Upper lobe of right lung (tissue), 1 donor: ENCODE results near the gene PLA2G2F. TPM values are rescaled to one million over a fixed set of nuclear protein-coding genes. Genes with fewer than 3 reads are reported as not detected.

ENCODE experiments used
- ATAC-seq: fragments of 200-7000 bp; cut with Tn5 transposase; one replicate; pipeline ENCODE4 v1.9.1; 2020; ENCODE audit warnings: mild to moderate bottlenecking, moderate library complexity
- DNase-seq: peaks from one replicate; pipeline ENCODE4 v3.0.0-alpha.2; 2020
- H3K27ac ChIP-seq: fragments of 200-600 bp; one replicate; pipeline ENCODE4 v1.8.0; 2022
- H3K27me3 ChIP-seq: fragments of 200-600 bp; one replicate; pipeline ENCODE4 v1.8.0; 2022; ENCODE audit warnings: mild to moderate bottlenecking
- H3K36me3 ChIP-seq: fragments of 200-600 bp; one replicate; pipeline ENCODE4 v1.8.0; 2022
- H3K4me1 ChIP-seq: fragments of 200-600 bp; one replicate; pipeline ENCODE4 v1.8.0; 2022
- H3K4me3 ChIP-seq: fragments of 200-600 bp; one replicate; pipeline ENCODE4 v1.8.0; 2022; ENCODE audit warnings: mild to moderate bottlenecking
- H3K9me3 ChIP-seq: fragments of 200-600 bp; one replicate; pipeline ENCODE4 v1.8.0; 2022
- intact Hi-C: fragments of 100-400 bp; cut with DNase I; formaldehyde crosslinking; loops from one replicate; pipeline ENCODE4 v1.11.0; 2022
- total RNA-seq: library from RNA; stranded (reverse); fragmentation: NEBNext Ultra II Directional; extraction: Animal tissue kit (Norgen Biotek cat#: 25700); gene quantifications from one replicate; pipeline ENCODE4 v1.2.1, GENCODE V29; 2021
- TF ChIP-seq, protein P1 (sequence below): fragments of 200-600 bp; IDR thresholded peaks from one replicate; pipeline ENCODE4 v1.8.0; 2022; ENCODE audit warnings: antibody characterized with exemption
- donor health status: DM: no; HTN: yes; CAD: no; lungs with severe emphysema.

PLA2G2F gene
- total RNA-seq, 1 donor from 2014 or later: not detected

DNA sequence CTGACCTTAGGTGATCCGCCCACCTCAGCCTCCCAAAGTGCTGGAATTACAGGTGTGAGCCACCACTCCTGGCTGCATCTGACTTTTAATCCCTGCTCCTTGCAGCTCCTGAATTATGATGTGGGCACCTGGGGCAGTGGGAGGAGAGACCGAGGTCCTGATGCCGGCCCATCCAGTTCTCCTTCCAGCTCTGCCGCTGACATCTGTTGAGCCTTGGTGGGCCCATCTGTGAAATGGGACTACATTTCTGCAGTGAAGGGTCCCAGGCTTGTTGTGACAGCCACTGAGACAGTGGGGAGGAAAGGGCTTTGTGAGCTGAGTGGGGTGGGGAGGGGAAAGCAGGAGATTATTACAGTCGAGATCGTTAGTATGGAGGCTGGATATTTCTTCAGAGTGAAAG lies 11.8 kb downstream of the PLA2G2F start:
- TF ChIP-seq, protein P1, sequence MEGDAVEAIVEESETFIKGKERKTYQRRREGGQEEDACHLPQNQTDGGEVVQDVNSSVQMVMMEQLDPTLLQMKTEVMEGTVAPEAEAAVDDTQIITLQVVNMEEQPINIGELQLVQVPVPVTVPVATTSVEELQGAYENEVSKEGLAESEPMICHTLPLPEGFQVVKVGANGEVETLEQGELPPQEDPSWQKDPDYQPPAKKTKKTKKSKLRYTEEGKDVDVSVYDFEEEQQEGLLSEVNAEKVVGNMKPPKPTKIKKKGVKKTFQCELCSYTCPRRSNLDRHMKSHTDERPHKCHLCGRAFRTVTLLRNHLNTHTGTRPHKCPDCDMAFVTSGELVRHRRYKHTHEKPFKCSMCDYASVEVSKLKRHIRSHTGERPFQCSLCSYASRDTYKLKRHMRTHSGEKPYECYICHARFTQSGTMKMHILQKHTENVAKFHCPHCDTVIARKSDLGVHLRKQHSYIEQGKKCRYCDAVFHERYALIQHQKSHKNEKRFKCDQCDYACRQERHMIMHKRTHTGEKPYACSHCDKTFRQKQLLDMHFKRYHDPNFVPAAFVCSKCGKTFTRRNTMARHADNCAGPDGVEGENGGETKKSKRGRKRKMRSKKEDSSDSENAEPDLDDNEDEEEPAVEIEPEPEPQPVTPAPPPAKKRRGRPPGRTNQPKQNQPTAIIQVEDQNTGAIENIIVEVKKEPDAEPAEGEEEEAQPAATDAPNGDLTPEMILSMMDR: no peak
- intact Hi-C loops: no loop called here
- no peak for ATAC-seq
- H3K27me3 ChIP-seq: no peaks in the 10 kb centered on the region
- H3K27ac ChIP-seq: no peak overlapping the region
- no peaks in the 10 kb centered on the region for H3K36me3 ChIP-seq
- no peak for DNase-seq
- peaks cover 24% of the 10 kb centered on the region for H3K4me1 ChIP-seq
- no peak overlapping the region for H3K4me3 ChIP-seq
- H3K9me3 ChIP-seq: no peaks in the 10 kb centered on the region

DNA sequence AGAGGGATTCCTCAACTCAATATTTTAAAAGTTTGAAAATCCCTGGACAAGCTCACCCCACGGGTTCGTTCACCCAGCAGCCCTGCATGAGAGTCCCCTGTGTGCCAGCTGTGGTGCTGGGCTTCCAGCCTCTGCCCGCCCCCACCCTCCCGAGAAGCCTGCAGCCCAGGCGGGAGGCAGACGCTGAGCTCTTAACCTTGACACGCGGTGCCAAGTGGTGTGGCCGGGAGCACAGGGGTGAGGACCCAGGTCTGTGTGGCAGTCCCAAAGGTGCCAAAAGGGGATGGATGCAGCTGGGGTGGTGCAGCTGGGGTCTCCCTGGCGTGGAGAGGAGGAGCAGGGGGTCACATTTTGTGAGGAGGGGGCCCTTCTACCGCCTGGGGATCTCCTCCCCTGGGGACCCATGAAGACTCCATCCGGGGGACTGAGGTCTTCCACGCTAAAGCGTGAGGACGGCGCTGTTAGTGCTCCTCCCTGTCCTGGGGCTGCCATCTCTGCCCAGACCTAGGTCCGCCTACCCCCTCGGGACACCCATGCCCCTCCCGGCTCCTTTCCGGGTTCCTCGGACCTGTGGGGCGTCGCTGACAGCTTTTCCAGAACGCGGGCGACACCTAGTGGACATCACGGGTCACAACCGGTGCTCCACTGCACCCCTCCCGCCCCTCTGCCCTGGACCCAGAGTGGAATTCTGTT lies 12.9 kb downstream of the PLA2G2F start:
- peak; percentile 94 for ATAC-seq
- intact Hi-C loops: no loop called here

DNA sequence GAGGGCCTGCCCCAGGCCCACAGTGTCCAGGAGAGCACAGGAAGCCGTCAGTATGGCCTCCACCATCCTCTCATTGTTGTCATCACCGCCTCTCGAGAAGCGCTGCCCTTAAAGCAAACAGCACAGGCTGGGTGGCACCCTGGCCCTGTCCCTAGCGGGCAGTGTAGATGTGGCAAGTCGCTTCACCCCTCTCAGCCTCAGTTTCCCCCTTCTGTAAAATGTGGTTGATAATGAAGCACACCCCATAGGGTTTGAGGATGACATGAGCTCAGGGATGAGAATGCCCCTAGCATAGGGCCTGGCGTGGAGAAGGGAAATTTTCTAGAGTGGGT lies 13.4 kb downstream of the PLA2G2F start:
- DNase-seq: no peak
- intact Hi-C loops: no loop called here

More for the DNA sequence above, 12.9 kb downstream of the PLA2G2F start:
- no peaks in the 10 kb centered on the region for H3K36me3 ChIP-seq
- DNase-seq: peak; percentile 89
- H3K4me1 ChIP-seq: peaks cover 24% of the 10 kb centered on the region
- TF ChIP-seq, protein P1: peak; percentile 96
- peak overlapping the region; percentile 29 for H3K4me3 ChIP-seq
- H3K27ac ChIP-seq: peak overlapping the region; percentile 70
- H3K9me3 ChIP-seq: no peaks in the 10 kb centered on the region
- no peaks in the 10 kb centered on the region for H3K27me3 ChIP-seq

DNA sequence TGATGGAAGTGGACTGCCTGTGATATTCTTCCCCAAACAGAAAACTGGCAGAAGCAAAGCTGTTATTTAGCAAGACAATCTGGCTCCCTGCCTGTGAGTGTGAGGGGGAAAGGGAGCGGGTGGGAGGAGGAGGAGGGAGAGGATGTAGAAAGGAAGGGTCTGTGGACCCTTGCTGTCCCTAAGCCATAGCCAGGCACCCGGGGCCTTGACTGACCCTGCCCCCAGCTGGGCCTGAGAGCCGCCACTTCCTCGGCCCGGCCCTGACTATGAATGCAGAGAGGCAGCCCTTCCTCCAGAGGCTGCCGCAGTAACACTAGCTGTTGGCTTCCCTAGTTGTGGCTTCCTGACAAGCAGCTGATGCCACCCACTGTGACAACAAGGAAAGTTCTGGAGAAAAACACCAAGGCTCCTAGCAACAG lies 13.9 kb downstream of the PLA2G2F start:
- Histone ChIP-seq H3K36me3 (no peaks in the 10 kb centered on the region), H3K27ac (peak overlapping the region; percentile 70), H3K4me3 (no peak overlapping the region), H3K4me1 (peaks cover 24% of the 10 kb centered on the region), H3K27me3 (no peaks in the 10 kb centered on the region), H3K9me3 (no peaks in the 10 kb centered on the region)
- TF ChIP-seq, protein P1: no peak
- ATAC-seq (peak; percentile 63), DNase-seq (peak; percentile 70)
- intact Hi-C loops: no loop called here

More for the DNA sequence above, 13.4 kb downstream of the PLA2G2F start:
- TF ChIP-seq, protein P1: no peak
- Histone ChIP-seq H3K27ac (peak overlapping the region; percentile 70), H3K9me3 (no peaks in the 10 kb centered on the region), H3K4me1 (peaks cover 24% of the 10 kb centered on the region), H3K27me3 (no peaks in the 10 kb centered on the region), H3K36me3 (no peaks in the 10 kb centered on the region), H3K4me3 (no peak overlapping the region)
- ATAC-seq: no peak

GRCh38 chr1:20154301-20154831 lies 15.2 kb downstream of the PLA2G2F start:
- Histone ChIP-seq H3K4me3 (peak overlapping the region; percentile 37), H3K36me3 (no peaks in the 10 kb centered on the region), H3K27me3 (no peaks in the 10 kb centered on the region), H3K4me1 (peaks cover 24% of the 10 kb centered on the region), H3K9me3 (peaks cover 10% of the 10 kb centered on the region), H3K27ac (peak overlapping the region; percentile 47)
- TF ChIP-seq, protein P1: no peak
- DNase-seq: no peak
- intact Hi-C loops: no loop called here
- ATAC-seq: no peak
